ENCODE measurements around the gene EPHB2.

DNA sequence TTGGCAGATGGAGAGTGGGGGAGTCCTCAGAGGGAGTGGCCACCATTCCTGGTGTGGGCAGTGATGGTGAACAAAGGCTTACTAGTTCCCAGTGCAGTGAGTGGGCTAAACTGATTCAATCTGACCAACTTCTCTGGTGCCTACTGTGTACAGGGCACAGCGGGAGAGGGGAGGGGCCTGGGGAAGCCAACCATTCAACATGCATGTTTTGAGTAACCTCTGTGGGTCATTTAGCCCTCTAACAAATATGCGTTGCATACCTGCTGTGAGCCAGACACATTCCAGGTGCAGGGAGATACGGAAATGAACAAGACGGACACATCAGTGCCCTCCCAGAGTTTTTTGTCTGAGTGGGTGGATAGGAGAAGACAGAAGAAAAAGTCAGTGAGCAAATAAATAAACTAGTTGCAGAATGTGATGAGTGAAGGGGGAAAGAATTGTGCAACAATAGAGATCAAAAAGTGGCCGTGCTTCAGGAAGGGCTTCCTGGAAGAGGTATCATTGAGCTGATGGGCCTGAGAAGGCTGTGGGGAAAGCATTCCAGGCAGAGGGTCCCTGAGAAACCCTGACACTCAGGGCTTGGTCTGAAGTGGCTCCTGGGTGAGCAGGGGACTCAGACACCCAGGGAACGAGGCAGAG, 78.8 kb downstream of the EPHB2 start:
- TF ChIP-seq EZH2 (IDR thresholded peaks at IDR 0.05; ENCODE audit: insufficient read depth, poor library complexity, severe bottlenecking) (no peak), EZH2phosphoT487 (IDR thresholded peaks at IDR 0.05; ENCODE audit: insufficient read depth, low read depth) (no peak)

Measured in GM23248 (cell line).